Neural progenitor cell (in vitro differentiated cells): ENCODE data around the gene TMEM14B. TPM values are rescaled to one million over a fixed set of nuclear protein-coding genes. Genes with fewer than 3 reads are reported as not detected.
"Not testable (repeated sequence)": the region's sequence is repeated elsewhere in the genome, so short reads cannot be mapped to it uniquely, and the experiment has no call there.

Experiments
- DNase-seq: peaks from one replicate; pipeline ENCODE4 v3.0.0-alpha.2; 2016; ENCODE audit warnings: low spot score
- H2AFZ ChIP-seq: fragments of 200-600 bp; sonication (generic); replicated peaks from 2 replicates; pipeline ENCODE4 v1.6.1; 2016; ENCODE audit warnings: antibody characterized with exemption
- H3F3A ChIP-seq: fragments of 200-600 bp; sonication (generic); 2 replicates; pipeline ENCODE4 v1.6.1; 2016; ENCODE audit warnings: antibody characterized with exemption, low read depth
- H3K27ac ChIP-seq: fragments of 200-600 bp; sonication (generic); 2 replicates; pipeline ENCODE4 v1.5.1; 2016; ENCODE audit warnings: mild to moderate bottlenecking
- H3K27me3 ChIP-seq: fragments of 200-600 bp; sonication (generic); 2 replicates; pipeline ENCODE4 v1.6.1; 2016; ENCODE audit warnings: mild to moderate bottlenecking, moderate library complexity
- H3K36me3 ChIP-seq: fragments of 200-600 bp; sonication (generic); 2 replicates; pipeline ENCODE4 v1.5.1; 2016
- H3K4me1 ChIP-seq: fragments of 200-600 bp; sonication (generic); 2 replicates; pipeline ENCODE4 v1.6.1; 2016; ENCODE audit warnings: mixed run types
- H3K4me2 ChIP-seq: fragments of 200-600 bp; sonication (generic); 2 replicates; pipeline ENCODE4 v1.6.1; 2016
- H3K4me3 ChIP-seq: fragments of 200-600 bp; sonication (generic); 2 replicates; pipeline ENCODE4 v1.5.1; 2016
- H3K79me2 ChIP-seq: fragments of 200-600 bp; sonication (generic); 2 replicates; pipeline ENCODE4 v1.6.1; 2016; ENCODE audit warnings: low read depth
- H3K9ac ChIP-seq: fragments of 200-600 bp; sonication (generic); 2 replicates; pipeline ENCODE4 v1.6.1; 2016
- H3K9me3 ChIP-seq: fragments of 200-600 bp; sonication (generic); 2 replicates; pipeline ENCODE4 v1.5.1; 2016; ENCODE audit warnings: low read depth
- H4K20me1 ChIP-seq: fragments of 200-600 bp; sonication (generic); 2 replicates; pipeline ENCODE4 v1.6.1; 2016; ENCODE audit warnings: low read depth
- H3K27ac Mint-ChIP-seq: 3 replicates; pipeline ENCODE4 v1.8.0; 2021; ENCODE audit warnings: mixed read lengths
- H3K27me3 Mint-ChIP-seq: 2 replicates; pipeline ENCODE4 v1.8.0; 2022; ENCODE audit warnings: low read depth, mild to moderate bottlenecking, inconsistent platforms, moderate library complexity, mixed read lengths; ENCODE audit not compliant: insufficient read depth
- H3K36me3 Mint-ChIP-seq: 3 replicates; pipeline ENCODE4 v1.8.0; 2021; ENCODE audit warnings: mixed read lengths
- H3K4me1 Mint-ChIP-seq: 3 replicates; pipeline ENCODE4 v1.8.0; 2021; ENCODE audit warnings: mixed read lengths
- H3K4me3 Mint-ChIP-seq: 3 replicates; pipeline ENCODE4 v1.8.0; 2021; ENCODE audit warnings: mild to moderate bottlenecking, moderate library complexity, mixed read lengths
- H3K9me3 Mint-ChIP-seq: 3 replicates; pipeline ENCODE4 v1.8.0; 2020; ENCODE audit warnings: mixed read lengths
- CTCF ChIP-seq: fragments of 200-600 bp; sonication (generic); IDR thresholded peaks from 2 replicates; pipeline ENCODE4 v1.5.1; 2017; ENCODE audit warnings: antibody characterized with exemption, mild to moderate bottlenecking
- EZH2 ChIP-seq: fragments of 200-600 bp; sonication (generic); IDR thresholded peaks from 2 replicates; pipeline ENCODE4 v1.6.1; 2017; ENCODE audit warnings: antibody characterized with exemption, mild to moderate bottlenecking, moderate library complexity
- EZH2phosphoT487 ChIP-seq: fragments of 200-600 bp; sonication (generic); IDR thresholded peaks from 2 replicates; pipeline ENCODE4 v1.6.1; 2017; ENCODE audit warnings: antibody characterized with exemption
- total RNA-seq: library from RNA; depleted of rRNA; stranded (reverse); fragments of >200 nt; gene quantifications from 2 replicates; pipeline ENCODE4 v1.2.3, GENCODE V29; 2015; ENCODE audit warnings: low replicate concordance

TMEM14B gene
- total RNA-seq, 1 donor from 2014 or later = 138 TPM

- H3K27me3 ChIP-seq = no peaks in the 10 kb centered on the region
- no peaks in the 10 kb centered on the region for H3K36me3 ChIP-seq
- Mint-ChIP-seq H3K27me3 (no peaks in the 10 kb centered on the region), H3K36me3 (peaks cover 13% of the 10 kb centered on the region), H3K4me3 (no peak overlapping the region), H3K9me3 (no peaks in the 10 kb centered on the region), H3K4me1 (no peaks in the 10 kb centered on the region), H3K27ac (no peak overlapping the region)
- H3K9me3 ChIP-seq = no peaks in the 10 kb centered on the region
- H3K4me3 ChIP-seq = no peak overlapping the region
- peaks cover 8% of the 10 kb centered on the region for H3F3A ChIP-seq
- TF ChIP-seq EZH2 (no peak), EZH2phosphoT487 (no peak), CTCF (no peak)
- H3K4me2 ChIP-seq = no peak overlapping the region
- H4K20me1 ChIP-seq = no peaks in the 10 kb centered on the region
- H3K4me1 ChIP-seq = no peaks in the 10 kb centered on the region
- H3K27ac ChIP-seq = no peak overlapping the region
- no peaks in the 10 kb centered on the region for H3K79me2 ChIP-seq
- no peak overlapping the region for H2AFZ ChIP-seq
- DNase-seq = no peak
- H3K9ac ChIP-seq = no peak overlapping the region
Measured at GRCh38 chr6:10736731-10737130, 10.9 kb upstream of the TMEM14B start.

GRCh38 chr6:10740061-10740460 is 7.5 kb upstream of the TMEM14B start:
- Histone ChIP-seq H2AFZ (no peak overlapping the region), H3F3A (no peaks in the 10 kb centered on the region), H3K9me3 (no peaks in the 10 kb centered on the region), H3K27me3 (no peaks in the 10 kb centered on the region), H3K27ac (no peak overlapping the region), H3K4me3 (no peak overlapping the region), H3K36me3 (no peaks in the 10 kb centered on the region), H3K79me2 (no peaks in the 10 kb centered on the region), H3K4me2 (no peak overlapping the region), H4K20me1 (no peaks in the 10 kb centered on the region), H3K4me1 (no peaks in the 10 kb centered on the region), H3K9ac (no peak overlapping the region)
- Mint-ChIP-seq H3K27me3 (no peaks in the 10 kb centered on the region), H3K9me3 (no peaks in the 10 kb centered on the region), H3K36me3 (peaks cover 5% of the 10 kb centered on the region), H3K4me3 (no peak overlapping the region), H3K27ac (no peak overlapping the region), H3K4me1 (no peaks in the 10 kb centered on the region)
- no peak for TF ChIP-seq EZH2
- TF ChIP-seq CTCF = no peak
- no peak for TF ChIP-seq EZH2phosphoT487
- no peak for DNase-seq

GRCh38 chr6:10741643-10742042 is 6.0 kb upstream of the TMEM14B start:
- not testable (repeated sequence) for H3K9me3 ChIP-seq, H3K4me1 Mint-ChIP-seq, DNase-seq, H3K36me3 ChIP-seq, H3K27me3 ChIP-seq, H3K4me2 ChIP-seq, H3K9ac ChIP-seq, H3K79me2 ChIP-seq, H3F3A ChIP-seq, H3K27ac ChIP-seq, H3K27me3 Mint-ChIP-seq, H3K4me3 Mint-ChIP-seq, H3K9me3 Mint-ChIP-seq, H3K4me1 ChIP-seq, H2AFZ ChIP-seq, H3K27ac Mint-ChIP-seq, H3K36me3 Mint-ChIP-seq, H4K20me1 ChIP-seq, H3K4me3 ChIP-seq

- H3K27ac Mint-ChIP-seq = no peak overlapping the region
- no peaks in the 10 kb centered on the region for H3K27me3 ChIP-seq
- H3K9me3 Mint-ChIP-seq = no peaks in the 10 kb centered on the region
- H4K20me1 ChIP-seq = no peaks in the 10 kb centered on the region
- H3K36me3 ChIP-seq = no peaks in the 10 kb centered on the region
- peaks cover 10% of the 10 kb centered on the region for H3K4me1 ChIP-seq
- H3K4me2 ChIP-seq = no peak overlapping the region
- no peak overlapping the region for H3K4me3 ChIP-seq
- no peak overlapping the region for H2AFZ ChIP-seq
- H3K4me1 Mint-ChIP-seq = peaks cover 6% of the 10 kb centered on the region
- H3K36me3 Mint-ChIP-seq = peaks cover 2% of the 10 kb centered on the region
- H3K79me2 ChIP-seq = no peaks in the 10 kb centered on the region
- DNase-seq = no peak
- no peak overlapping the region for H3K4me3 Mint-ChIP-seq
- H3F3A ChIP-seq = peaks cover 11% of the 10 kb centered on the region
- no peaks in the 10 kb centered on the region for H3K9me3 ChIP-seq
- H3K27ac ChIP-seq = no peak overlapping the region
- no peaks in the 10 kb centered on the region for H3K27me3 Mint-ChIP-seq
- TF ChIP-seq CTCF (no peak), EZH2 (no peak), EZH2phosphoT487 (no peak)
- H3K9ac ChIP-seq = no peak overlapping the region
Measured at GRCh38 chr6:10742251-10742650, 5.4 kb upstream of the TMEM14B start.
